Measurements from ENCODE around the gene ANGPTL5.
"Not testable (repeated sequence)": the region's sequence is repeated elsewhere in the genome, so short reads cannot be mapped to it uniquely, and the experiment has no call there.

Gene ANGPTL5

GRCh38 chr11:101862391-101863233 lies 53.7 kb downstream of the ANGPTL5 start:
- H2BK120ac ChIP-seq (ENCODE audit: low read depth, low read length) = no peak overlapping the region
- no peaks in the 10 kb centered on the region for H3K79me1 ChIP-seq (replicated peaks; ENCODE audit: low read length, poor library complexity, severe bottlenecking)
- H2BK5ac ChIP-seq (ENCODE audit: low read depth, low read length, poor library complexity, severe bottlenecking) = peak overlapping the region; percentile 51
- WGBS = 41% methylated on average over 4 of the region's 5 CpGs
- peak overlapping the region; percentile 97 for H3K27ac ChIP-seq (ENCODE audit: low read length, poor library complexity, severe bottlenecking)
- no peaks in the 10 kb centered on the region for H3K36me3 ChIP-seq (ENCODE audit: control insufficient read depth in 1 of 2, insufficient read depth in 2 of 2, low read depth in 1 of 2, low read length in 2 of 2)
- H3K4me3 ChIP-seq (ENCODE audit: insufficient read depth in 1 of 2, low read depth in 1 of 2, low read length in 2 of 2) = no peak overlapping the region
- H2AK5ac ChIP-seq (ENCODE audit: low read length, severe bottlenecking) = no peak overlapping the region
- no peak overlapping the region for H3K14ac ChIP-seq (ENCODE audit: low read length in 2 of 2)
- peaks cover 7% of the 10 kb centered on the region for H3K9me3 ChIP-seq (ENCODE audit: control insufficient read depth, low read length)
- H3K18ac ChIP-seq (ENCODE audit: low read depth in 1 of 2, low read length in 2 of 2) = no peak overlapping the region
- H2BK15ac ChIP-seq (ENCODE audit: low read depth, poor library complexity, severe bottlenecking) = no peak overlapping the region
- H2AFZ ChIP-seq (ENCODE audit: low read depth, low read length) = no peak overlapping the region
- no peak overlapping the region for H4K8ac ChIP-seq (ENCODE audit: low read length)
- no peaks in the 10 kb centered on the region for H3K4me1 ChIP-seq (ENCODE audit: control insufficient read depth, insufficient read depth, low read depth, low read length)
- H2BK12ac ChIP-seq (ENCODE audit: low read length in 2 of 2) = no peak overlapping the region
- H3K4ac ChIP-seq (ENCODE audit: low read depth in 1 of 2, low read length in 2 of 2) = no peak overlapping the region
- no peak overlapping the region for H3K4me2 ChIP-seq (ENCODE audit: low read length, poor library complexity, severe bottlenecking)
- H4K91ac ChIP-seq (ENCODE audit: low read length) = no peak overlapping the region
- H3K27me3 ChIP-seq (ENCODE audit: control insufficient read depth in 1 of 2, insufficient read depth in 1 of 2, low read length in 2 of 2) = no peaks in the 10 kb centered on the region
- H3K9ac ChIP-seq (ENCODE audit: low read length) = peak overlapping the region; percentile 61
- peak; percentile 79 for DNase-seq
- H3K23ac ChIP-seq (ENCODE audit: low read length in 2 of 2) = no peak overlapping the region

GRCh38 chr11:101860696-101861427 lies 55.5 kb downstream of the ANGPTL5 start:
- H2BK12ac ChIP-seq (ENCODE audit: low read length in 2 of 2) = no peak overlapping the region
- H3K4ac ChIP-seq (ENCODE audit: low read depth in 1 of 2, low read length in 2 of 2) = no peak overlapping the region
- no peak overlapping the region for H3K18ac ChIP-seq (ENCODE audit: low read depth in 1 of 2, low read length in 2 of 2)
- no peak overlapping the region for H3K27ac ChIP-seq (ENCODE audit: low read length, poor library complexity, severe bottlenecking)
- DNase-seq = peak; percentile 64
- no peak overlapping the region for H2BK5ac ChIP-seq (ENCODE audit: low read depth, low read length, poor library complexity, severe bottlenecking)
- H3K23ac ChIP-seq (ENCODE audit: low read length in 2 of 2) = no peak overlapping the region
- H3K27me3 ChIP-seq (ENCODE audit: control insufficient read depth in 1 of 2, insufficient read depth in 1 of 2, low read length in 2 of 2) = no peaks in the 10 kb centered on the region
- WGBS = 22% methylated on average over 8 of the region's 9 CpGs
- H3K14ac ChIP-seq (ENCODE audit: low read length in 2 of 2) = no peak overlapping the region
- H4K8ac ChIP-seq (ENCODE audit: low read length) = no peak overlapping the region
- peaks cover 7% of the 10 kb centered on the region for H3K9me3 ChIP-seq (ENCODE audit: control insufficient read depth, low read length)
- H2AK5ac ChIP-seq (ENCODE audit: low read length, severe bottlenecking) = no peak overlapping the region
- no peaks in the 10 kb centered on the region for H3K36me3 ChIP-seq (ENCODE audit: control insufficient read depth in 1 of 2, insufficient read depth in 2 of 2, low read depth in 1 of 2, low read length in 2 of 2)
- H3K4me3 ChIP-seq (ENCODE audit: insufficient read depth in 1 of 2, low read depth in 1 of 2, low read length in 2 of 2) = no peak overlapping the region
- H3K4me2 ChIP-seq (ENCODE audit: low read length, poor library complexity, severe bottlenecking) = no peak overlapping the region
- no peak overlapping the region for H2AFZ ChIP-seq (ENCODE audit: low read depth, low read length)
- no peak overlapping the region for H2BK120ac ChIP-seq (ENCODE audit: low read depth, low read length)
- H3K79me1 ChIP-seq (replicated peaks; ENCODE audit: low read length, poor library complexity, severe bottlenecking) = no peaks in the 10 kb centered on the region
- no peaks in the 10 kb centered on the region for H3K4me1 ChIP-seq (ENCODE audit: control insufficient read depth, insufficient read depth, low read depth, low read length)
- H2BK15ac ChIP-seq (ENCODE audit: low read depth, poor library complexity, severe bottlenecking) = no peak overlapping the region
- no peak overlapping the region for H4K91ac ChIP-seq (ENCODE audit: low read length)
- H3K9ac ChIP-seq (ENCODE audit: low read length) = peak overlapping the region; percentile 60

GRCh38 chr11:101852260-101852659 lies 64.1 kb downstream of the ANGPTL5 start:
- not testable (repeated sequence) for H3K18ac ChIP-seq (ENCODE audit: low read depth in 1 of 2, low read length in 2 of 2); H3K4me1 ChIP-seq (ENCODE audit: control insufficient read depth, insufficient read depth, low read depth, low read length)
- 90% methylated on average over 11 of the region's 11 CpGs for WGBS

GRCh38 chr11:101848262-101848661 lies 68.1 kb downstream of the ANGPTL5 start:
- H3K9ac ChIP-seq (ENCODE audit: low read length) = no peak overlapping the region
- no peaks in the 10 kb centered on the region for H3K9me3 ChIP-seq (ENCODE audit: control insufficient read depth, low read length)
- WGBS = no CpG with 5 or more reads among the region's 2 CpGs
- no peak overlapping the region for H3K4ac ChIP-seq (ENCODE audit: low read depth in 1 of 2, low read length in 2 of 2)
- no peak overlapping the region for H3K27ac ChIP-seq (ENCODE audit: low read length, poor library complexity, severe bottlenecking)
- H3K36me3 ChIP-seq (ENCODE audit: control insufficient read depth in 1 of 2, insufficient read depth in 2 of 2, low read depth in 1 of 2, low read length in 2 of 2) = no peaks in the 10 kb centered on the region
- no peak overlapping the region for H2BK15ac ChIP-seq (ENCODE audit: low read depth, poor library complexity, severe bottlenecking)
- DNase-seq = peak; percentile 29
- H3K14ac ChIP-seq (ENCODE audit: low read length in 2 of 2) = no peak overlapping the region
- no peak overlapping the region for H4K91ac ChIP-seq (ENCODE audit: low read length)
- no peak overlapping the region for H2AFZ ChIP-seq (ENCODE audit: low read depth, low read length)
- H3K4me2 ChIP-seq (ENCODE audit: low read length, poor library complexity, severe bottlenecking) = no peak overlapping the region
- H4K8ac ChIP-seq (ENCODE audit: low read length) = no peak overlapping the region
- no peak overlapping the region for H3K18ac ChIP-seq (ENCODE audit: low read depth in 1 of 2, low read length in 2 of 2)
- no peak overlapping the region for H2BK5ac ChIP-seq (ENCODE audit: low read depth, low read length, poor library complexity, severe bottlenecking)
- H3K23ac ChIP-seq (ENCODE audit: low read length in 2 of 2) = no peak overlapping the region
- no peak overlapping the region for H2BK12ac ChIP-seq (ENCODE audit: low read length in 2 of 2)
- no peak overlapping the region for H2AK5ac ChIP-seq (ENCODE audit: low read length, severe bottlenecking)
- no peaks in the 10 kb centered on the region for H3K79me1 ChIP-seq (replicated peaks; ENCODE audit: low read length, poor library complexity, severe bottlenecking)
- H2BK120ac ChIP-seq (ENCODE audit: low read depth, low read length) = no peak overlapping the region
- H3K4me3 ChIP-seq (ENCODE audit: insufficient read depth in 1 of 2, low read depth in 1 of 2, low read length in 2 of 2) = no peak overlapping the region
- H3K27me3 ChIP-seq (ENCODE audit: control insufficient read depth in 1 of 2, insufficient read depth in 1 of 2, low read length in 2 of 2) = no peaks in the 10 kb centered on the region
- H3K4me1 ChIP-seq (ENCODE audit: control insufficient read depth, insufficient read depth, low read depth, low read length) = no peaks in the 10 kb centered on the region

More at GRCh38 chr11:101852260-101852659, 64.1 kb downstream of the ANGPTL5 start:
- not testable (repeated sequence) for H4K8ac ChIP-seq (ENCODE audit: low read length); H3K9ac ChIP-seq (ENCODE audit: low read length); H3K4me2 ChIP-seq (ENCODE audit: low read length, poor library complexity, severe bottlenecking); H2BK5ac ChIP-seq (ENCODE audit: low read depth, low read length, poor library complexity, severe bottlenecking); H2BK12ac ChIP-seq (ENCODE audit: low read length in 2 of 2); H4K91ac ChIP-seq (ENCODE audit: low read length); H2BK15ac ChIP-seq (ENCODE audit: low read depth, poor library complexity, severe bottlenecking); H3K27ac ChIP-seq (ENCODE audit: low read length, poor library complexity, severe bottlenecking); DNase-seq; H3K9me3 ChIP-seq (ENCODE audit: control insufficient read depth, low read length); H2AFZ ChIP-seq (ENCODE audit: low read depth, low read length); H3K4ac ChIP-seq (ENCODE audit: low read depth in 1 of 2, low read length in 2 of 2); H3K79me1 ChIP-seq (replicated peaks; ENCODE audit: low read length, poor library complexity, severe bottlenecking); H3K4me3 ChIP-seq (ENCODE audit: insufficient read depth in 1 of 2, low read depth in 1 of 2, low read length in 2 of 2); H3K14ac ChIP-seq (ENCODE audit: low read length in 2 of 2); H2AK5ac ChIP-seq (ENCODE audit: low read length, severe bottlenecking); H3K27me3 ChIP-seq (ENCODE audit: control insufficient read depth in 1 of 2, insufficient read depth in 1 of 2, low read length in 2 of 2); H3K36me3 ChIP-seq (ENCODE audit: control insufficient read depth in 1 of 2, insufficient read depth in 2 of 2, low read depth in 1 of 2, low read length in 2 of 2); H3K23ac ChIP-seq (ENCODE audit: low read length in 2 of 2); H2BK120ac ChIP-seq (ENCODE audit: low read depth, low read length)

Data from mesenchymal stem cell (in vitro differentiated cells and primary cell).